DOHH2 (cell line): ENCODE results near the gene POU4F3.

Experiments used
- CTCF ChIP-seq: fragments of 200-600 bp; sonication (generic); IDR thresholded peaks from one replicate; pipeline ENCODE4 v1.5.1; 2014; ENCODE audit warnings: antibody characterized with exemption, mild to moderate bottlenecking, low read depth, low read length; ENCODE audit not compliant: poor library complexity, severe bottlenecking
- EZH2phosphoT487 ChIP-seq: fragments of 200-600 bp; sonication (generic); IDR thresholded peaks from 2 replicates; pipeline ENCODE4 v1.6.1; 2017; ENCODE audit warnings: borderline replicate concordance, mild to moderate bottlenecking, antibody characterized with exemption, low read length, moderate library complexity, mixed read lengths

GRCh38 chr5:146339715-146340259 lies 1.1 kb downstream of the POU4F3 start:
- no peak for TF ChIP-seq CTCF
- TF ChIP-seq EZH2phosphoT487, result no peak
